ENCODE results near the gene ADIG.

ADIG gene

GRCh38 chr20:38543014-38543906 lies 37.7 kb upstream of the ADIG start:
- Histone ChIP-seq H3K27ac (no peak overlapping the region), H3K4me1 (no peaks in the 10 kb centered on the region), H3K36me3 (peaks cover 86 to 98% (median 95%) of the 10 kb centered on the region in 3 donors), H3K4me3 (no peak overlapping the region), H3K9me3 (no peaks in the 10 kb centered on the region), H3K27me3 (no peaks in the 10 kb centered on the region)
- no peak for DNase-seq
- TF ChIP-seq CTCF (IDR thresholded peaks at IDR 0.05) = no peak
- intact Hi-C loops (cut with DNase I; ENCODE audit: low total_unique reads) = no loop called here

- H3K4me1 ChIP-seq = no peaks in the 10 kb centered on the region
- no peak for TF ChIP-seq CTCF (IDR thresholded peaks at IDR 0.05)
- no peaks in the 10 kb centered on the region for H3K9me3 ChIP-seq
- DNase-seq = no peak
- H3K4me3 ChIP-seq = no peak overlapping the region
- H3K36me3 ChIP-seq = peaks cover 85 to 99% (median 92%) of the 10 kb centered on the region in 3 donors
- no peaks in the 10 kb centered on the region for H3K27me3 ChIP-seq
- intact Hi-C loops (cut with DNase I; ENCODE audit: low total_unique reads) = no loop called here
- no peak overlapping the region for H3K27ac ChIP-seq
These were observed 35.2 kb upstream of the ADIG start for GRCh38 chr20:38545771-38546170.

GRCh38 chr20:38547288-38548085 lies 33.5 kb upstream of the ADIG start:
- H3K4me3 ChIP-seq = no peak overlapping the region
- no peak for DNase-seq
- no peak overlapping the region for H3K27ac ChIP-seq
- peaks cover 88 to 99% (median 93%) of the 10 kb centered on the region in 3 donors for H3K36me3 ChIP-seq
- intact Hi-C loops (cut with DNase I; ENCODE audit: low total_unique reads) = no loop called here
- no peaks in the 10 kb centered on the region for H3K4me1 ChIP-seq
- TF ChIP-seq CTCF (IDR thresholded peaks at IDR 0.05) = no peak
- H3K27me3 ChIP-seq = no peaks in the 10 kb centered on the region
- no peaks in the 10 kb centered on the region for H3K9me3 ChIP-seq

GRCh38 chr20:38548356-38549083 lies 32.5 kb upstream of the ADIG start:
- H3K9me3 ChIP-seq = no peaks in the 10 kb centered on the region
- no peak for TF ChIP-seq CTCF (IDR thresholded peaks at IDR 0.05)
- no peak overlapping the region for H3K27ac ChIP-seq
- no peak overlapping the region for H3K4me3 ChIP-seq
- H3K36me3 ChIP-seq = peaks cover 92 to 99% (median 92%) of the 10 kb centered on the region in 3 donors
- intact Hi-C loops (cut with DNase I; ENCODE audit: low total_unique reads) = no loop called here
- no peaks in the 10 kb centered on the region for H3K27me3 ChIP-seq
- DNase-seq = no peak
- no peaks in the 10 kb centered on the region for H3K4me1 ChIP-seq

GRCh38 chr20:38550274-38550673 lies 30.7 kb upstream of the ADIG start:
- intact Hi-C loops (cut with DNase I; ENCODE audit: low total_unique reads) = no loop called here
- Histone ChIP-seq H3K27me3 (no peaks in the 10 kb centered on the region), H3K4me1 (no peaks in the 10 kb centered on the region), H3K9me3 (no peaks in the 10 kb centered on the region), H3K27ac (no peak overlapping the region), H3K36me3 (peaks cover 89 to 100% (median 92%) of the 10 kb centered on the region in 3 donors), H3K4me3 (no peak overlapping the region)
- DNase-seq = no peak
- TF ChIP-seq CTCF (IDR thresholded peaks at IDR 0.05) = no peak

Data from tibial artery (tissue), 4 donors.